GM19324 (cell line): Measurements from ENCODE around the gene RBM33.
"Not testable (repeated sequence)": the region's sequence is repeated elsewhere in the genome, so short reads cannot be mapped to it uniquely, and the experiment has no call there.

Experiments used
- ATAC-seq: cut with Tn5 transposase; IDR thresholded peaks from one replicate; pipeline ENCODE4 v1.9.1; 2021; ENCODE audit warnings: mild to moderate bottlenecking, moderate library complexity; ENCODE audit not compliant: unreplicated experiment, low FRiP score

Gene RBM33, protein sequence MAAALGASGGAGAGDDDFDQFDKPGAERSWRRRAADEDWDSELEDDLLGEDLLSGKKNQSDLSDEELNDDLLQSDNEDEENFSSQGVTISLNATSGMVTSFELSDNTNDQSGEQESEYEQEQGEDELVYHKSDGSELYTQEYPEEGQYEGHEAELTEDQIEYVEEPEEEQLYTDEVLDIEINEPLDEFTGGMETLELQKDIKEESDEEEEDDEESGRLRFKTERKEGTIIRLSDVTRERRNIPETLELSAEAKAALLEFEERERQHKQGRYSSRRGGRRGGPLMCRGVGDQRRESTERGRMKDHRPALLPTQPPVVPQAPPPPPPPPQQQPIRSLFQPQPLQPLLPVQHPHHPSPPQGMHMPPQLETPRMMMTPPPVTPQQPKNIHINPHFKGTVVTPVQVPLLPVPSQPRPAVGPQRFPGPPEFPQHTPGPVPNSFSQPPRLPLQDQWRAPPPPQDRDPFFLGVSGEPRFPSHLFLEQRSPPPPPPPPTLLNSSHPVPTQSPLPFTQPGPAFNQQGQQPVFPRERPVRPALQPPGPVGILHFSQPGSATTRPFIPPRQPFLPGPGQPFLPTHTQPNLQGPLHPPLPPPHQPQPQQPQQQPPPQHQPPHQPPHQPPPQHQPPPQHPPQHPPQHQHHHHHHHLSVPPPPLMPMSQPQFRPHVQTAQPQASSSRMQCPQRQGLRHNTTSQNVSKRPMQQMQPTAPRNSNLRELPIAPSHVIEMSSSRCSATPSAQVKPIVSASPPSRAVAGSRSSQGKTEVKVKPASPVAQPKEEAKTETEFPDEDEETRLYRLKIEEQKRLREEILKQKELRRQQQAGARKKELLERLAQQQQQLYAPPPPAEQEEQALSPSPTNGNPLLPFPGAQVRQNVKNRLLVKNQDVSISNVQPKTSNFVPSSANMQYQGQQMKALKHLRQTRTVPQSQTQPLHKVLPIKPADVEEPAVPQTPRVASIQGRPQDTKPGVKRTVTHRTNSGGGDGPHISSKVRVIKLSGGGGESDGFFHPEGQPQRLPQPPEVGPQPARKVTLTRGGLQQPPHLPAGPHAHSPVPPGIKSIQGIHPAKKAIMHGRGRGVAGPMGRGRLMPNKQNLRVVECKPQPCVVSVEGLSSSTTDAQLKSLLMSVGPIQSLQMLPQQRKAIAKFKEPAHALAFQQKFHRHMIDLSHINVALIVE

DNA sequence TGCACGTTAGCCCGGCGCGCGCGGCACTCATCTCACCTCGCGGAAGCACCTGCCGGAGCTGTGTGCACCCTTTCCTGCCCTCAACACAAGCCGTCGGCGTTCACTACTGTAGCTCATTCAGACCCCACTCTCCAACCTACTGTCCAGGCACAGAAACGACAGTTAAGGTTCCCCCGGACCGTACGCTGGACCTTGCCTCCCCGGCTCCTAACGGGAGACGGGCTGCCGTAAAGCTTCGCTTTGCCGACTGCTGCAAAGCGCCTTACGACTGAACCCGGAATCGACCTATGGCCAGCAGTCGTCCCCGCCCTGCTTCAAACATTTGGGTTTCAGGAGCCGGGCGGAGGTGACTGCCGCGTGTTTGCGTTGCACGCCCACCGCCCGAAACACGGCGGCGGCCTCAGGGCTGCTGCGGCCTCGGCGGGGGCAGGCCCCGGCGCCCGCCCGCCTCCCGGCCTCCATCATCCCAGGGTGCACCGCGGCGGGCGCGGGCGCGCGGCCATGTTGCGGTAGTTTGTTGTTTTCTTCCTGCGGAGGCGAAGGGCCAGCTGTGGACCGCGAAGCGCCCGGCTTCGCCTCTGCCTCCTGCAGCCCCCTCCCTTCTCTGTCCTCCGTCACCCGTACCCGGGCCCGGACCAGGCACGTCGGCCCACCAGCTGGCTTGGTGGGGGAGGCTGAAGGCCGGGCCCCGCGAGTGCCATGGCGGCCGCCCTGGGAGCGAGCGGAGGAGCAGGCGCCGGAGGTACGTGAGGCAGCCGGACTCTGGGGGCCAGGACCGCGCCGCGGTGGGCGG is at the start of gene RBM33:
Gene RBM33 (plus strand): TSS at position 484 of the 793 bp plus-strand sequence. CDS start 216 bp downstream, at position 700.
- ATAC-seq = peak; percentile 83

DNA sequence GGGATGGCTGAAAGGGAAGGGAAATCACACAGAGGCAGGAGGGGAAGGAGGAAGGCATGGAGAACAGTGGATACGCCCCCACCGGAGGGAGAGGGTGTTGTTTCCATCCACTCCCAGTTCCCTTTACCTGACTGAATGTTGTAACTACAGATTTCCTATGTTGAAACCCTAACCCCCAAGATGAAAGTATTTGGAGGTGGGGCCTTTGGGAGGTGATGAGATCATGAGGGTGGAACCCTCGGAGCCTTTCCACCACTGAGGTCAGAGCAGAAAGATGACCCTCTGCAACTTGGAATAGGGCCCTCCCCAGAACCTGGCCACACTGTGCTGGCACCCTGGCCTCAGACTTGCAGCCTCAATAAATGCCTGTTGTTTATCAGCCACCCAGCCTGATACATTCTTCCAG is 49.5 kb upstream of the RBM33 start:
- no peak for ATAC-seq

- no peak for ATAC-seq
Measured at GRCh38 chr7:155597753-155598140, 46.7 kb upstream of the RBM33 start.

DNA sequence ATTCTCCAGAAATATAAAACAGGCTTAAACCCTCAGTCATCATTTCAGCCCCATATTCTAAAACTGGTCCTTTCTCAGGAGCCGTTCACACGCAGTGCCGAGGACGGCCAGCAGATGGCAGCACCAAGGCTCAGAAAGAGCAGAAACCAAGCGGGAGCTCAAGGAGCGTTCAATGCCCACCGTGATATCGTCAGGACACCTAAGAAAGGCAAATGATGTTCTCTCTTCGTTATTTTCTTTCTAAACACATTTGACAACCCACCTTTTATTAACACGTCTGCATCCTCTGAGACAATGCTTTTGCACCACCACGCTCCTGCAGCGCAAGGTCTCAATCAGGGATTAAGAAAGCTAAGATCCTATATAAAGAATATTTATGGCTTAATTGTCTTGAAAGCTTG is 45.7 kb upstream of the RBM33 start:
- peak; percentile 55 for ATAC-seq

DNA sequence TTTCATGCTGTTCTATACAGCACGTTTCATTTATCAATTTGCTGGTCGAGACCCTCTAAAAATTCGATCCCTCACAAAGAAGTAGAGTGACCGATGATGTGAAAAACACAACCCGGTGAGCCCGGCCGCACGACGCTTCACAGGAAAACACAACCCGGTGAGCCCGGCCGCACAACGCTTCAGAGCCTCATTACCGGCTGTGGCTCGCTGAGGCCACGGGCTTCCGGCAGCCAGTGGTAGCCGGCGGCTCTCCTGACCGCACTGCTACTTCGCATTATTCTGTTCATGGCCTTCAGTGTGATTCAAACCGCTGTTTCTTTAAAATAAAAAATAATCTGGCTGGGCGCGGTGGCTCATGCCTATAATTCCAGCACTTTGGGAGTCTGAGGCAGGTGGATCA is 42.3 kb upstream of the RBM33 start:
- no peak for ATAC-seq

DNA sequence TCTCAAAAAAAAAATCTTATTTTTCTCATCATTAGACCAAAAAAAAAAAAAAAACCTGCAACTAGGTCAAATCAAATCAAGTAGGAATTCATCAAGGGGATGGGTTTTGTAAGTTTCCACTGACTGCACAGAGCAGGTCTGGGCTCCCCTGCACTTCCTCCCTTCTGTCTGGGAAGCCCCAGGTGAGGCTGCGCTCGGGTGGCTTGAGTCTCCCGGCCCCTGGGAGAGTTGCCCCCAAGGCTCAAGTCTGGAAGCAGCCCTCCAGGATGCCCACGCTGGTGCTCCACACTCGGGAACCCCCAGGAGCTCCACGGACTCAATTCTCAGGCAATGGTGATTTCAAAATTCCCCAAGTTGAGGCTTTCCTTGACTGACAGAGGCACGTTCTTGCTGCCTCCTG is 41.7 kb upstream of the RBM33 start:
- ATAC-seq = no peak

GRCh38 chr7:155603205-155603857 is 41.1 kb upstream of the RBM33 start:
- no peak for ATAC-seq

DNA sequence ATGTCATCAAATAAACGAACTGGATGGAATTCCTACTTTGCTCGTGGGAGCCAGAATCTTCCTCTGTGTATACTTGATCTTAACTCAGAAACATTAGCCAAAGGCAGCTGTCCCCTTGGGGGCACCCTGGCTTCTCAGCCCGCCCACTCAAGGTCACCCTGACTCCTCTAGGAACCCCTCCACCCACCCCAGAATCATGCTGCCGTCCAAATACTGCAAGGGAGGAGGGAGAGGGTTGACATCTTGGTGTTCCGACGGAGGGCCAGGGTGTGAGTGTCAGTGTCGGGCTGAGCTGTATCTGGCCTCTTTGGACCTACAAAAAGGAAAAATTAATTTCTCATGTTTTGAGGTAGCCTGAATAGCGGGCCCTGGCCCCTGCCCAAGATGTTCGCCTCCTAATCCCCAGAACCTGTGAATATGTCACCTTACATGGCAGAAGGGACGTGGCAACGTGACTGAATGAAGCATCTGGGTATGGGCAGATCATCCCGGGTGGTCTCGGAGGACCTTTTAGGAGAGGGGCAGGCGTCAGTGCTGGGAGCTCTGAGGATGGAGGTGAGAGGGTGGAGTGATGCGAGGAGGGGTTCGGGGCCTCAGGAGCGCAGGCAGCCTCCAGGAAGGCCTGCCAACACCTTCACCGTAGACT is 40.5 kb upstream of the RBM33 start:
- ATAC-seq = no peak

DNA sequence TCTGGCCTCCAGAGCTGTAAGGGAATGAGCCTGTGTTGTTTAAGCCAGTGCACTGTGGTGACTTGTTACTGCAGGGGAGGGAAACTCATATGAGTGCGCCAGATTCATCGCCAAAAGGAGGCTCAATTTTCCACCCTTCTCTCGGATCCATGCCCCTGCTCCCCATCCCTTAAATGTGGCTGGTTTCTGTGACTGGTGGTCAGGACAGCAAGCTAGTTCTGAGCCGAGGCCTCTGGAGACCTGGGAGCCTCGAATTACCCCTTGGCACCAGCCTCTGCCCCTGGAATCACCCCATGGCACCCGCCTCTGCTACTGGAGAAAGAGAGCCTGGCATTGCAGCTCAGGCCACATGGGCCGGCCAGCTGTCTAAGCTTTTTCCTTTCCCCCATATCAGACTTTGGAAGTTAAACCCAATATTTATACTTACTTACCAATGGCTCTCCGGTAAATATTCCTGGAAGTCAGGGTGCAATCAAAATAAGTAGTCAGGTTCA is 39.9 kb upstream of the RBM33 start:
- ATAC-seq = no peak

- ATAC-seq = no peak
Measured at GRCh38 chr7:155609185-155609584, 35.3 kb upstream of the RBM33 start.

GRCh38 chr7:155610633-155611193 is 33.7 kb upstream of the RBM33 start:
- no peak for ATAC-seq

- ATAC-seq = no peak
Measured at GRCh38 chr7:155611808-155612447, 32.5 kb upstream of the RBM33 start.

GRCh38 chr7:155612658-155613057 is 31.8 kb upstream of the RBM33 start:
- no peak for ATAC-seq

GRCh38 chr7:155615085-155615484 is 29.4 kb upstream of the RBM33 start:
- not testable (repeated sequence) for ATAC-seq

- ATAC-seq = no peak
Measured at GRCh38 chr7:155618708-155619633, 25.5 kb upstream of the RBM33 start.

GRCh38 chr7:155619634-155620271 is 24.7 kb upstream of the RBM33 start:
- ATAC-seq = no peak

- no peak for ATAC-seq
Measured at GRCh38 chr7:155620497-155620896, 24.0 kb upstream of the RBM33 start.
